ENCODE results near the gene HSPB7.
"Not testable (repeated sequence)": the region's sequence is repeated elsewhere in the genome, so short reads cannot be mapped to it uniquely, and the experiment has no call there.

Gene HSPB7

DNA sequence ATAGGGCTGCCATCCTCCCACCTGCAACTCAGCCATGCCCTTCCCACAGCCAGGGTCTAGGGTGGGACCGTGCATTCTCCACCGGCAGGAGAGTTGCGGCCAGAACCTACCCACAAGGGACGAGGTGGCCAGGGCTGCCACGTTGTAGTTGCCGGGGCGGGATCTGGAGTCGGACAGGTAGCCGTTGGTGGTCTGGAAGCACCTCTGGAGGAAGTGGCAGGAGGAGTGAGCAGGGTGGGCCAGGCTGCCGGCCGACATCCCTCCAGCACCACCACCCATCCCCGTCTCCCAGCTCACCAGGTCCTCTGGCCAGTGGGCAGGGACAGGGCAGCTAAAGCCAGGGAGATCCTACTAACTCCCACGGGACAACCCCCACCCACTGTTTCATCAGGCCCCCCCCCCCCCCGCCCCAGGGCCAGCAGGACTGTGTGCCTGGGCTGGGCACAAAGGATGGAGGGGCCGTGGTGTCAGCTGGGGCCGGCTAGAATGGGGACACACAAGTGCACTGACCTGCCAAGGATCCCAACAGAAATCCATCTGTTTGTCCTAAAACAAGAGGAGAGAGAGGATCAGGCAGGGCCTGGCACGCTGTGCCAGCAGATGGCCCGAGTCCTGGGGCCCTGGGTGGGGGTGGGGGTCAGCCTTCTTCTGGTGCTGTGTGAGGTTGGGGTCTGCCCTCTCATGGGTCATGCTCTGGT lies 44.3 kb upstream of the HSPB7 start:
- H4K8ac ChIP-seq (ENCODE audit: low read depth, low read length); H3K36me3 ChIP-seq (ENCODE audit: control insufficient read depth in 1 of 2, insufficient read depth in 2 of 2, low read length in 2 of 2); H2AFZ ChIP-seq (ENCODE audit: insufficient read depth, low read length, poor library complexity); H3K9ac ChIP-seq (ENCODE audit: low read length); H2AK5ac ChIP-seq (ENCODE audit: low read length); H3K14ac ChIP-seq (ENCODE audit: low read length); H3K4me1 ChIP-seq (ENCODE audit: control insufficient read depth in 1 of 2, insufficient read depth in 2 of 2, low read length in 2 of 2); H3K18ac ChIP-seq (ENCODE audit: low read length); H3K4ac ChIP-seq (ENCODE audit: low read depth, low read length); H3K79me1 ChIP-seq (ENCODE audit: low read length); H3K4me3 ChIP-seq (ENCODE audit: low read depth, low read length); H4K12ac ChIP-seq (ENCODE audit: low read depth, low read length); H3K79me2 ChIP-seq (ENCODE audit: control insufficient read depth, insufficient read depth, low read length, poor library complexity); H2BK12ac ChIP-seq (ENCODE audit: low read length); H3K27me3 ChIP-seq (ENCODE audit: insufficient read depth, low read length); H2BK120ac ChIP-seq (ENCODE audit: insufficient read depth, low read length, poor library complexity); H3K9me3 ChIP-seq (ENCODE audit: insufficient read depth, low read depth, low read length); H3K27ac ChIP-seq (ENCODE audit: low read depth, low read length); H3K23ac ChIP-seq (ENCODE audit: low read length); H4K91ac ChIP-seq (ENCODE audit: low read depth, low read length); DNase-seq; H3K4me2 ChIP-seq (ENCODE audit: low read length); H2BK5ac ChIP-seq (ENCODE audit: low read depth, low read length, poor library complexity): not testable (repeated sequence)
- WGBS (ENCODE audit: extremely low coverage, insufficient coverage, insufficient read length): no CpG with 5 or more reads among the region's 18 CpGs

DNA sequence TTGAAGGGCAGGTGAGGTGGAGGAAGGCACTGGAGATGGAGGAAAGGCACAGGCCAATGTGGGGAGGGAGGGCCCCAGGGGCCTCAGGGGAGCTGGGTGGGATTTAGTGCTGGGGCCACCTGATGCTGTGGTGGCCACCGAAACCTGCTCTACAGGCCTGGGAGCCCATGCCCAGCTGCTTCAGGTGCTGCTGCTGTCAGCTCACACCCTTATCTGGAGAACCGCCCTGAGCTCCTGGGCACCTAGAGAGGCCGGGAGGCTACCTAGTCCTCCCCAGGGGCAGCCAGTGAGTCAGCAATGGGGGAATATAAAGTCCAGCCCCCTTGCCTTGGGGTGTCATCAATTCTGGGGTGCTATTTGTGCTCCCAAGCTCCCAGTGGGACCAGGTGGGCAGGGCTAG lies 43.4 kb upstream of the HSPB7 start:
- H3K9ac ChIP-seq (ENCODE audit: low read length): no peak overlapping the region
- no peak overlapping the region for H3K18ac ChIP-seq (ENCODE audit: low read length)
- no peak overlapping the region for H3K4me2 ChIP-seq (ENCODE audit: low read length)
- H2BK5ac ChIP-seq (ENCODE audit: low read depth, low read length, poor library complexity): no peak overlapping the region
- no peaks in the 10 kb centered on the region for H3K9me3 ChIP-seq (ENCODE audit: insufficient read depth, low read depth, low read length)
- no peak overlapping the region for H4K12ac ChIP-seq (ENCODE audit: low read depth, low read length)
- H3K23ac ChIP-seq (ENCODE audit: low read length): no peak overlapping the region
- no peak overlapping the region for H3K4ac ChIP-seq (ENCODE audit: low read depth, low read length)
- H3K79me1 ChIP-seq (ENCODE audit: low read length): no peaks in the 10 kb centered on the region
- no peaks in the 10 kb centered on the region for H3K27me3 ChIP-seq (ENCODE audit: insufficient read depth, low read length)
- no peak overlapping the region for H4K91ac ChIP-seq (ENCODE audit: low read depth, low read length)
- peak in 1 of 2 donors; percentile 12 for DNase-seq
- H3K27ac ChIP-seq (ENCODE audit: low read depth, low read length): no peak overlapping the region
- no peak overlapping the region for H2AFZ ChIP-seq (ENCODE audit: insufficient read depth, low read length, poor library complexity)
- no peaks in the 10 kb centered on the region for H3K79me2 ChIP-seq (ENCODE audit: control insufficient read depth, insufficient read depth, low read length, poor library complexity)
- no peak overlapping the region for H2BK12ac ChIP-seq (ENCODE audit: low read length)
- H3K36me3 ChIP-seq (ENCODE audit: control insufficient read depth in 1 of 2, insufficient read depth in 2 of 2, low read length in 2 of 2): no peaks in the 10 kb centered on the region
- no peak overlapping the region for H3K4me3 ChIP-seq (ENCODE audit: low read depth, low read length)
- WGBS (ENCODE audit: extremely low coverage, insufficient coverage, insufficient read length): no CpG with 5 or more reads among the region's 3 CpGs
- H2AK5ac ChIP-seq (ENCODE audit: low read length): no peak overlapping the region
- no peak overlapping the region for H2BK120ac ChIP-seq (ENCODE audit: insufficient read depth, low read length, poor library complexity)
- H4K8ac ChIP-seq (ENCODE audit: low read depth, low read length): no peak overlapping the region
- H3K14ac ChIP-seq (ENCODE audit: low read length): no peak overlapping the region
- H3K4me1 ChIP-seq (ENCODE audit: control insufficient read depth in 1 of 2, insufficient read depth in 2 of 2, low read length in 2 of 2): peaks cover 0 to 8% of the 10 kb centered on the region in 2 experiments

DNA sequence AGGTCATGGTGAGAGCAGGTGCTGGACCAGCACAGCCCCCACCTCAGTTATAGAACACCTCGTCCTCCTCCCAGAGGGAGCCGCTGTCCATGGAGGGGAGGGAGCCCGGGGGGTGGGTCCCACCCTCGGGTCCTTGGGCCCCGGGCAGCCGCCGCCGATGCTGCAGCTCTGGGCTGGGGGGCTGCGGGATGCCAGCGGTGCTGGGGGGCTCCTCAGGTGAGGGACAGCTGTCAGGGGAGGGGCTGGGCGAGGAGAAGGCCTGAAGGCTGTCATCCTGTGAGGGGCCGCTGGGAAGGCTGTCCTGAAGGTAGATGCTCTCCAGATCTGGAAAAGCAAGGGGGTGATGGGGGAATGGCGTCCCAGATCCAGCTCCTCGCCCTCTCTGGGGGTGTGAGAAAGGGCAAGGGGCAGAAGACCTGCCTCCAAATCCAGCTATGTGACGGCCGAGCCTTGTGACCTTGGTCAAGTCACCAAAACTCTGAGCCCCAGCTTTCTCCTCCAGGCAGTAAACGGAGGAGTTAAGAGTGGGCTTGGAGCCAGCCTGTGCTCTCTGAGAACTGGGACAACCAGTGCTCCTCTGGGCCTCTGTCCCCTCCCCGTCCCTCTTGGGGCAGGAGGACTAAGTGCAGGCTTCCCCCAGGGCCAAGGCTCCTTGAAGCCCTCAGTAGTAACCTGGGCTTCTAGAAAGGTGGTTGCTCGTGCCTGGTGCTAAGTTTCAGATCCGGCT lies 40.7 kb upstream of the HSPB7 start:
- DNase-seq: not testable (repeated sequence)
- no CpG with 5 or more reads among the region's 20 CpGs for WGBS (ENCODE audit: extremely low coverage, insufficient coverage, insufficient read length)

DNA sequence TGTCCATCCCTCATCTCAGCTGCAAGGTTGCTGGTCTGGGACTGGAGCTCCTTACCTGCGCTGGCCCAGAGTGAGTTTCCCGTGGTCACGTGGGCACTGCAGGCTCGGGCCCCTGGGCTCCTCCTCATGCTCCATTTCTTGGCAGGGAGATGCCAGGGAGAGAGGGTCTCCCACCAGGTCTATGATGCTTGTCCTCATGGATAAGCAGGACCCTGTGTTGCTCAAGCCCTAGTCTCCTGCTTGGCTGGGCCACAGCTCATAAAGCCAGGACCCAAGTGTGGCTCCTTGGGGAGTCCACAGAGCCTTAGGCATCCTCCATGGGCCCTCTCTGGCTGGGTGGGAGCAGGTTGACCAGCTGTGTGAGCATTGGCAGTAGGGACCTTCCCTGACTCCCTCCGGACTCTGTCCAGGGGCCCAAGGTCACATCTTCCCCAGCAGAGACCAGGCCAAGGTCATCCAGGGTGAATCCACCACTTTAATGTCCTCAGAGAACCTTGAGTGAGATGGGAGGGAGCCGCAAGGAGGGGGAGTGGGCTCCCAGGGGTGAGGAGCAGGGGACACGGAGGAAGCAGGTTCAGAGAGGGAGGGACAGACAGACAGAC lies 39.6 kb upstream of the HSPB7 start:
- WGBS (ENCODE audit: extremely low coverage, insufficient coverage, insufficient read length): no CpG with 5 or more reads among the region's 7 CpGs
- not testable (repeated sequence) for DNase-seq; H4K8ac ChIP-seq (ENCODE audit: low read depth, low read length); H3K4ac ChIP-seq (ENCODE audit: low read depth, low read length); H4K91ac ChIP-seq (ENCODE audit: low read depth, low read length); H3K4me1 ChIP-seq (ENCODE audit: control insufficient read depth in 1 of 2, insufficient read depth in 2 of 2, low read length in 2 of 2); H3K23ac ChIP-seq (ENCODE audit: low read length); H2BK5ac ChIP-seq (ENCODE audit: low read depth, low read length, poor library complexity); H2BK120ac ChIP-seq (ENCODE audit: insufficient read depth, low read length, poor library complexity); H3K18ac ChIP-seq (ENCODE audit: low read length); H2AFZ ChIP-seq (ENCODE audit: insufficient read depth, low read length, poor library complexity); H3K79me1 ChIP-seq (ENCODE audit: low read length); H3K27ac ChIP-seq (ENCODE audit: low read depth, low read length); H3K27me3 ChIP-seq (ENCODE audit: insufficient read depth, low read length); H3K9ac ChIP-seq (ENCODE audit: low read length); H3K79me2 ChIP-seq (ENCODE audit: control insufficient read depth, insufficient read depth, low read length, poor library complexity); H2AK5ac ChIP-seq (ENCODE audit: low read length); H4K12ac ChIP-seq (ENCODE audit: low read depth, low read length); H2BK12ac ChIP-seq (ENCODE audit: low read length); H3K14ac ChIP-seq (ENCODE audit: low read length); H3K4me3 ChIP-seq (ENCODE audit: low read depth, low read length); H3K4me2 ChIP-seq (ENCODE audit: low read length); H3K9me3 ChIP-seq (ENCODE audit: insufficient read depth, low read depth, low read length); H3K36me3 ChIP-seq (ENCODE audit: control insufficient read depth in 1 of 2, insufficient read depth in 2 of 2, low read length in 2 of 2)

More for the DNA sequence above, 40.7 kb upstream of the HSPB7 start:
- not testable (repeated sequence) for H3K36me3 ChIP-seq (ENCODE audit: control insufficient read depth in 1 of 2, insufficient read depth in 2 of 2, low read length in 2 of 2); H3K4me3 ChIP-seq (ENCODE audit: low read depth, low read length); H4K8ac ChIP-seq (ENCODE audit: low read depth, low read length); H2BK120ac ChIP-seq (ENCODE audit: insufficient read depth, low read length, poor library complexity); H3K4me1 ChIP-seq (ENCODE audit: control insufficient read depth in 1 of 2, insufficient read depth in 2 of 2, low read length in 2 of 2); H3K79me1 ChIP-seq (ENCODE audit: low read length); H2BK5ac ChIP-seq (ENCODE audit: low read depth, low read length, poor library complexity); H3K27me3 ChIP-seq (ENCODE audit: insufficient read depth, low read length); H3K4me2 ChIP-seq (ENCODE audit: low read length); H4K12ac ChIP-seq (ENCODE audit: low read depth, low read length); H3K4ac ChIP-seq (ENCODE audit: low read depth, low read length); H2AFZ ChIP-seq (ENCODE audit: insufficient read depth, low read length, poor library complexity); H3K27ac ChIP-seq (ENCODE audit: low read depth, low read length); H3K23ac ChIP-seq (ENCODE audit: low read length); H3K79me2 ChIP-seq (ENCODE audit: control insufficient read depth, insufficient read depth, low read length, poor library complexity); H2BK12ac ChIP-seq (ENCODE audit: low read length); H3K14ac ChIP-seq (ENCODE audit: low read length); H3K18ac ChIP-seq (ENCODE audit: low read length); H2AK5ac ChIP-seq (ENCODE audit: low read length); H4K91ac ChIP-seq (ENCODE audit: low read depth, low read length); H3K9me3 ChIP-seq (ENCODE audit: insufficient read depth, low read depth, low read length); H3K9ac ChIP-seq (ENCODE audit: low read length)
